ENCODE measurements around the gene RALGPS1. TPM values are rescaled to one million over a fixed set of nuclear protein-coding genes. Genes with fewer than 3 reads are reported as not detected.

RALGPS1 gene
- total and polyA plus RNA-seq, 2 donors (not counting 1 experiment from before 2014, with no cell fraction given) = 19.7 to 39.9 TPM

GRCh38 chr9:127221695-127222094 is 307.1 kb downstream of the RALGPS1 start:
- peak overlapping the region; percentile 11 for H3K4me2 ChIP-seq (replicated peaks; ENCODE audit: low read depth, low read length, poor library complexity, severe bottlenecking)
- no peak for ATAC-seq (ENCODE audit: low read depth)
- Mint-ChIP-seq H3K27ac (no peak overlapping the region), H3K9me3 (ENCODE audit: insufficient read depth) (no peaks in the 10 kb centered on the region), H3K4me3 (peak overlapping the region; percentile 0), H3K4me1 (peaks cover 43% of the 10 kb centered on the region), H3K27me3 (peaks cover 4% of the 10 kb centered on the region)
- H3K9ac ChIP-seq (ENCODE audit: low read length) = no peak overlapping the region
- DNase-seq = no peak
- peaks cover 0 to 3% (median 0%) of the 10 kb centered on the region in 3 donors for H3K9me3 ChIP-seq (ENCODE audit: control extremely low read depth in 1 of 3, control insufficient read depth in 2 of 3, insufficient read depth in 1 of 3, low read length in 2 of 3)
- H3K27ac ChIP-seq (ENCODE audit: low read length in 2 of 2) = peak overlapping the region in 1 of 2 donors; percentile 12
- intact Hi-C loops (cut with micrococcal nuclease) = no loop called here
- peaks cover 0 to 7% (median 3%) of the 10 kb centered on the region in 4 experiments for H3K27me3 ChIP-seq (replicated peaks in 1 of 4; ENCODE audit: control extremely low read depth in 1 of 4, control insufficient read depth in 3 of 4, insufficient read depth in 4 of 4, low read length in 3 of 4)
- 3% methylated on average over 2 of the region's 2 CpGs for WGBS (ENCODE audit: insufficient coverage)
- no peak overlapping the region for H3K4me3 ChIP-seq (ENCODE audit: control extremely low read depth in 1 of 5, extremely low read depth in 1 of 5, insufficient read depth in 1 of 5, low read depth in 2 of 5, low read length in 4 of 5)
- H3K4me1 ChIP-seq (ENCODE audit: control insufficient read depth in 2 of 2, insufficient read depth in 2 of 2, low read length in 2 of 2) = peaks cover 21 to 33% of the 10 kb centered on the region in 2 donors
- ChIA-PET CTCF (interaction anchor here (1.0 to 1.1 kb wide), 2 partner anchors 8 to 87 kb away, joined by 3 read pairs; no protein-coding TSS in a partner anchor), POLR2A (no interaction called here)
- H2AFZ ChIP-seq (ENCODE audit: insufficient read depth, low read depth, low read length, poor library complexity, severe bottlenecking) = no peak overlapping the region
- no peaks in the 10 kb centered on the region for H4K20me1 ChIP-seq (ENCODE audit: control insufficient read depth, insufficient read depth, low read length, poor library complexity, severe bottlenecking)
- H3K79me2 ChIP-seq (ENCODE audit: control insufficient read depth, insufficient read depth, low read length) = no peaks in the 10 kb centered on the region
- TF ChIP-seq, protein P1, sequence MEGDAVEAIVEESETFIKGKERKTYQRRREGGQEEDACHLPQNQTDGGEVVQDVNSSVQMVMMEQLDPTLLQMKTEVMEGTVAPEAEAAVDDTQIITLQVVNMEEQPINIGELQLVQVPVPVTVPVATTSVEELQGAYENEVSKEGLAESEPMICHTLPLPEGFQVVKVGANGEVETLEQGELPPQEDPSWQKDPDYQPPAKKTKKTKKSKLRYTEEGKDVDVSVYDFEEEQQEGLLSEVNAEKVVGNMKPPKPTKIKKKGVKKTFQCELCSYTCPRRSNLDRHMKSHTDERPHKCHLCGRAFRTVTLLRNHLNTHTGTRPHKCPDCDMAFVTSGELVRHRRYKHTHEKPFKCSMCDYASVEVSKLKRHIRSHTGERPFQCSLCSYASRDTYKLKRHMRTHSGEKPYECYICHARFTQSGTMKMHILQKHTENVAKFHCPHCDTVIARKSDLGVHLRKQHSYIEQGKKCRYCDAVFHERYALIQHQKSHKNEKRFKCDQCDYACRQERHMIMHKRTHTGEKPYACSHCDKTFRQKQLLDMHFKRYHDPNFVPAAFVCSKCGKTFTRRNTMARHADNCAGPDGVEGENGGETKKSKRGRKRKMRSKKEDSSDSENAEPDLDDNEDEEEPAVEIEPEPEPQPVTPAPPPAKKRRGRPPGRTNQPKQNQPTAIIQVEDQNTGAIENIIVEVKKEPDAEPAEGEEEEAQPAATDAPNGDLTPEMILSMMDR (IDR thresholded peaks at IDR 0.05) = no peak
- TF ChIP-seq EZH2 (IDR thresholded peaks at IDR 0.05; ENCODE audit: borderline replicate concordance, insufficient read depth, low read depth, low read length, poor library complexity, severe bottlenecking) = no peak
- no peaks in the 10 kb centered on the region for H3K36me3 ChIP-seq (replicated peaks in 1 of 2; ENCODE audit: control extremely low read depth in 1 of 2, control insufficient read depth in 1 of 2, extremely low read depth in 1 of 2, insufficient read depth in 2 of 2, low read length in 1 of 2)

DNA sequence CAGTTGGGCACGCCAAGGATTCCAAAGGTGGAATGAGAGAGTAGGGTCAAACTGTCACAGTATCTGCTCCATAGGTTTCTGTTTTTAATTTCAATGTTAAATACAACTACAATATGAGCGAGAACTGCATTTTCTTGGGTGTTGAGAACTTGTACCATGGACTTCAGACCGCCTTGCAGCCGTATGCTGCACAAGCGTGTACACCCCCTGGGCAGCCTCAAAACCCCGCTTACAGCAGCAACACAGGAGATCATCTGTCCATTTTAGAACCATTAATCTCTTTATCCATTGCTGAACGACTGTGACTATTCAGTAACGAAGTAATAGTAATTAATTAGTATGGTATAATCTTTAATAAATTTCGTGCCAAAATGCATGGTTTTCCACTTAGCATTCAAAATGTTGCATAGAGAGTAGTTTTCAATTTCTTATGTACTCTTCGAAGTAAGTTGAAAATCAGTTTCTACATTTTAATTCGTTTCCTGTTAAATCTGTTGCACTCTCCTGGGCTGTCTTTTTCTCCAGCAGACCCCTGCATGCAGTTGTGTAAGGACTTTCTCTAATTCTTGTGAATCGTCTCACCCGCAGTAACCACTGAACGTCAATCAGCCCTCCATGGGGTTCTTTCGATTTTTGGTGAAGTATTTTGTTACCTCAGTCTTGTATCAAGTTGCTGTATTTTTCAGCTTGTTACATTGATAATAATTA is 308.0 kb downstream of the RALGPS1 start:
- no peak for ATAC-seq (ENCODE audit: low read depth)
- H3K27me3 ChIP-seq (replicated peaks in 1 of 4; ENCODE audit: control extremely low read depth in 1 of 4, control insufficient read depth in 3 of 4, insufficient read depth in 4 of 4, low read length in 3 of 4) = peaks cover 0 to 9% (median 3%) of the 10 kb centered on the region in 4 experiments
- H3K4me2 ChIP-seq (replicated peaks; ENCODE audit: low read depth, low read length, poor library complexity, severe bottlenecking) = no peak overlapping the region
- no peak for DNase-seq
- H3K79me2 ChIP-seq (ENCODE audit: control insufficient read depth, insufficient read depth, low read length) = no peaks in the 10 kb centered on the region
- Mint-ChIP-seq H3K4me1 (peaks cover 43% of the 10 kb centered on the region), H3K9me3 (ENCODE audit: insufficient read depth) (no peaks in the 10 kb centered on the region), H3K4me3 (no peak overlapping the region), H3K27ac (peak overlapping the region; percentile 26), H3K27me3 (peaks cover 4% of the 10 kb centered on the region)
- 100% methylated on average over 2 of the region's 15 CpGs for WGBS (ENCODE audit: insufficient coverage)
- H4K20me1 ChIP-seq (ENCODE audit: control insufficient read depth, insufficient read depth, low read length, poor library complexity, severe bottlenecking) = no peaks in the 10 kb centered on the region
- H3K4me1 ChIP-seq (ENCODE audit: control insufficient read depth in 2 of 2, insufficient read depth in 2 of 2, low read length in 2 of 2) = peaks cover 21 to 33% of the 10 kb centered on the region in 2 donors
- TF ChIP-seq, protein P1 (IDR thresholded peaks at IDR 0.05) = no peak
- TF ChIP-seq EZH2 (IDR thresholded peaks at IDR 0.05; ENCODE audit: borderline replicate concordance, insufficient read depth, low read depth, low read length, poor library complexity, severe bottlenecking) = no peak
- no peak overlapping the region for H3K27ac ChIP-seq (ENCODE audit: low read length in 2 of 2)
- no peak overlapping the region for H3K9ac ChIP-seq (ENCODE audit: low read length)
- ChIA-PET CTCF (interaction anchor here (1.0 to 5.1 kb wide), 3 partner anchors 8 to 22 kb away, joined by 3 to 30 read pairs (median 21); no protein-coding TSS in a partner anchor), POLR2A (no interaction called here)
- intact Hi-C loops (cut with micrococcal nuclease) = no loop called here
- H3K9me3 ChIP-seq (ENCODE audit: control extremely low read depth in 1 of 3, control insufficient read depth in 2 of 3, insufficient read depth in 1 of 3, low read length in 2 of 3) = peaks cover 0 to 3% (median 0%) of the 10 kb centered on the region in 3 donors
- no peaks in the 10 kb centered on the region for H3K36me3 ChIP-seq (replicated peaks in 1 of 2; ENCODE audit: control extremely low read depth in 1 of 2, control insufficient read depth in 1 of 2, extremely low read depth in 1 of 2, insufficient read depth in 2 of 2, low read length in 1 of 2)
- H3K4me3 ChIP-seq (ENCODE audit: control extremely low read depth in 1 of 5, extremely low read depth in 1 of 5, insufficient read depth in 1 of 5, low read depth in 2 of 5, low read length in 4 of 5) = no peak overlapping the region
- H2AFZ ChIP-seq (ENCODE audit: insufficient read depth, low read depth, low read length, poor library complexity, severe bottlenecking) = no peak overlapping the region

Data from B cell (primary cell).